H9 (cell line): ENCODE results near the gene SETD3. TPM values are rescaled to one million over a fixed set of nuclear protein-coding genes. Genes with fewer than 3 reads are reported as not detected.

Experiments
- DNase-seq: peaks from one replicate; pipeline ENCODE4 v3.0.0-alpha.2; 2017
- H2AFZ ChIP-seq: one replicate; pipeline ENCODE4 v1.6.1; 2013; ENCODE audit warnings: mild to moderate bottlenecking, low read length, control low read depth, moderate library complexity
- H2AK5ac ChIP-seq: 2 replicates; pipeline ENCODE4 v1.6.1; 2013; ENCODE audit warnings: low read length, control low read depth, mixed read lengths; ENCODE audit not compliant: insufficient read length
- H2BK120ac ChIP-seq: one replicate; pipeline ENCODE4 v1.6.1; 2013; ENCODE audit warnings: low read depth, mild to moderate bottlenecking, low read length, control low read depth, inconsistent platforms; ENCODE audit not compliant: poor library complexity, severe bottlenecking
- H2BK12ac ChIP-seq: 2 replicates; pipeline ENCODE4 v1.6.1; 2013; ENCODE audit warnings: low read length, control low read depth, mixed read lengths, low read depth; ENCODE audit not compliant: insufficient read length
- H2BK15ac ChIP-seq: 2 replicates; pipeline ENCODE4 v1.6.1; 2013; ENCODE audit warnings: low read depth, low read length, control low read depth
- H2BK20ac ChIP-seq: one replicate; pipeline ENCODE4 v1.6.1; 2013; ENCODE audit warnings: low read depth, mild to moderate bottlenecking, low read length, control low read depth, inconsistent platforms; ENCODE audit not compliant: poor library complexity, severe bottlenecking
- H2BK5ac ChIP-seq: 2 replicates; pipeline ENCODE4 v1.6.1; 2013; ENCODE audit warnings: low read length, control low read depth, mixed read lengths; ENCODE audit not compliant: insufficient read length
- H3K14ac ChIP-seq: 2 replicates; pipeline ENCODE4 v1.6.1; 2013; ENCODE audit warnings: low read length, control low read depth; ENCODE audit not compliant: insufficient read depth
- H3K18ac ChIP-seq: 2 replicates; pipeline ENCODE4 v1.6.1; 2013; ENCODE audit warnings: low read depth, mild to moderate bottlenecking, mixed read lengths, low read length, control low read depth; ENCODE audit not compliant: insufficient read length
- H3K23ac ChIP-seq: 2 replicates; pipeline ENCODE4 v1.6.1; 2013; ENCODE audit warnings: low read length, control low read depth, mixed read lengths, low read depth; ENCODE audit not compliant: insufficient read length
- H3K23me2 ChIP-seq: 2 replicates; pipeline ENCODE4 v1.6.1; 2013; ENCODE audit warnings: low read depth, mild to moderate bottlenecking, mixed read lengths, low read length, control low read depth; ENCODE audit not compliant: insufficient read length, poor library complexity, severe bottlenecking
- H3K27ac ChIP-seq: 2 replicates; pipeline ENCODE4 v1.5.1; 2013; ENCODE audit warnings: low read length, control low read depth, mixed read lengths, low read depth; ENCODE audit not compliant: insufficient read length
- H3K27me3 ChIP-seq: 2 replicates; pipeline ENCODE4 v1.6.1; 2013; ENCODE audit warnings: low read length, control low read depth, inconsistent platforms; ENCODE audit not compliant: insufficient read depth
- H3K4ac ChIP-seq: 2 replicates; pipeline ENCODE4 v1.6.1; 2013; ENCODE audit warnings: low read depth, mild to moderate bottlenecking, control low read depth, inconsistent platforms, low read length, moderate library complexity
- H3K4me1 ChIP-seq: 2 replicates; pipeline ENCODE4 v1.6.1; 2013; ENCODE audit warnings: low read length, control low read depth, inconsistent platforms; ENCODE audit not compliant: insufficient read depth
- H3K4me2 ChIP-seq: 2 replicates; pipeline ENCODE4 v1.6.1; 2013; ENCODE audit warnings: low read length, control low read depth, mixed read lengths; ENCODE audit not compliant: insufficient read length, insufficient read depth
- H3K56ac ChIP-seq: 2 replicates; pipeline ENCODE4 v1.6.1; 2013; ENCODE audit warnings: low read depth, mild to moderate bottlenecking, mixed read lengths, low read length, control low read depth; ENCODE audit not compliant: insufficient read length
- H3K79me1 ChIP-seq: 2 replicates; pipeline ENCODE4 v1.6.1; 2013; ENCODE audit warnings: low read depth, mild to moderate bottlenecking, moderate library complexity, low read length, control low read depth, inconsistent platforms; ENCODE audit not compliant: insufficient read depth, poor library complexity, severe bottlenecking
- H3K79me2 ChIP-seq: 2 replicates; pipeline ENCODE4 v1.6.1; 2013; ENCODE audit warnings: low read length, control low read depth, inconsistent platforms; ENCODE audit not compliant: insufficient read depth
- H3K9ac ChIP-seq: 2 replicates; pipeline ENCODE4 v1.6.1; 2013; ENCODE audit warnings: low read length, control low read depth, mixed read lengths; ENCODE audit not compliant: insufficient read length; ENCODE audit errors: extremely low read depth
- H3K9me3 ChIP-seq: one replicate; pipeline ENCODE4 v1.6.1; 2013; ENCODE audit warnings: low read depth, low read length, inconsistent platforms; ENCODE audit not compliant: control insufficient read depth
- H3T11ph ChIP-seq: one replicate; pipeline ENCODE4 v1.6.1; 2013; ENCODE audit warnings: mild to moderate bottlenecking, low read length, control low read depth, inconsistent platforms
- H4K20me1 ChIP-seq: one replicate; pipeline ENCODE4 v1.6.1; 2013; ENCODE audit not compliant: control insufficient read depth, insufficient read length, insufficient read depth
- H4K5ac ChIP-seq: 2 replicates; pipeline ENCODE4 v1.6.1; 2013; ENCODE audit warnings: low read depth, mild to moderate bottlenecking, mixed read lengths, low read length, control low read depth; ENCODE audit not compliant: insufficient read length
- H4K8ac ChIP-seq: replicated peaks from 2 replicates; pipeline ENCODE4 v1.6.1; 2013; ENCODE audit warnings: low read length, control low read depth, mixed read lengths, low read depth; ENCODE audit not compliant: insufficient read length
- H4K91ac ChIP-seq: 2 replicates; pipeline ENCODE4 v1.6.1; 2013; ENCODE audit warnings: low read depth, mild to moderate bottlenecking, moderate library complexity, mixed read lengths, low read length, control low read depth; ENCODE audit not compliant: insufficient read length
- H3K27ac Mint-ChIP-seq, 3 experiments: 2 replicates in 2 of 3; 3 replicates in 1 of 3; pipeline ENCODE4 v1.8.0; 2020 to 2021; ENCODE audit warnings: mixed read lengths in 3 of 3, mild to moderate bottlenecking in 1 of 3, moderate library complexity in 1 of 3
- H3K27me3 Mint-ChIP-seq: 2 replicates; pipeline ENCODE4 v1.8.0; 2021; ENCODE audit warnings: low read depth, mild to moderate bottlenecking, moderate library complexity, mixed read lengths
- H3K36me3 Mint-ChIP-seq, 3 experiments: 2 replicates in 2 of 3; 3 replicates in 1 of 3; pipeline ENCODE4 v1.8.0; 2020 to 2021; ENCODE audit warnings: low read depth in 3 of 3, mixed read lengths in 3 of 3; ENCODE audit not compliant: insufficient read depth in 1 of 3
- H3K4me1 Mint-ChIP-seq, 2 experiments: 2 replicates each; pipeline ENCODE4 v1.8.0; 2020; ENCODE audit warnings: mixed read lengths in 2 of 2
- H3K4me3 Mint-ChIP-seq, 2 experiments: 2 replicates in 1 of 2; 3 replicates in 1 of 2; pipeline ENCODE4 v1.8.0; 2020 to 2021; ENCODE audit warnings: mild to moderate bottlenecking in 2 of 2, mixed read lengths in 2 of 2, moderate library complexity in 1 of 2
- H3K9me3 Mint-ChIP-seq, 2 experiments: 2 replicates in 1 of 2; 3 replicates in 1 of 2; pipeline ENCODE4 v1.8.0; 2020; ENCODE audit warnings: mild to moderate bottlenecking in 2 of 2, mixed read lengths in 2 of 2, moderate library complexity in 1 of 2
- WGBS: extraction: QIAGEN DNeasy Blood & Tissue Kit; methylation state at CpG from one replicate; pipeline ENCODE4 v1.1.7; 2013; ENCODE audit warnings: missing lambda C conversion rate, low lambda C conversion rate, mixed read lengths; ENCODE audit not compliant: insufficient read length; ENCODE audit errors: extremely low coverage; 5-methylcytosine and 5-hydroxymethylcytosine counted together
- total RNA-seq: library from RNA; stranded (reverse); gene quantifications from 2 replicates; pipeline ENCODE4 v1.2.1, GENCODE V29; 2021
- TF ChIP-seq, protein P1 (sequence below): fragments of 200-600 bp; sonication (generic); conservative IDR thresholded peaks from 3 replicates; pipeline ENCODE4 v1.8.0; 2021; ENCODE audit warnings: antibody characterized with exemption, mild to moderate bottlenecking

Gene SETD3
- total RNA-seq, 1 experiment from 2014 or later = 56.7 TPM

DNA sequence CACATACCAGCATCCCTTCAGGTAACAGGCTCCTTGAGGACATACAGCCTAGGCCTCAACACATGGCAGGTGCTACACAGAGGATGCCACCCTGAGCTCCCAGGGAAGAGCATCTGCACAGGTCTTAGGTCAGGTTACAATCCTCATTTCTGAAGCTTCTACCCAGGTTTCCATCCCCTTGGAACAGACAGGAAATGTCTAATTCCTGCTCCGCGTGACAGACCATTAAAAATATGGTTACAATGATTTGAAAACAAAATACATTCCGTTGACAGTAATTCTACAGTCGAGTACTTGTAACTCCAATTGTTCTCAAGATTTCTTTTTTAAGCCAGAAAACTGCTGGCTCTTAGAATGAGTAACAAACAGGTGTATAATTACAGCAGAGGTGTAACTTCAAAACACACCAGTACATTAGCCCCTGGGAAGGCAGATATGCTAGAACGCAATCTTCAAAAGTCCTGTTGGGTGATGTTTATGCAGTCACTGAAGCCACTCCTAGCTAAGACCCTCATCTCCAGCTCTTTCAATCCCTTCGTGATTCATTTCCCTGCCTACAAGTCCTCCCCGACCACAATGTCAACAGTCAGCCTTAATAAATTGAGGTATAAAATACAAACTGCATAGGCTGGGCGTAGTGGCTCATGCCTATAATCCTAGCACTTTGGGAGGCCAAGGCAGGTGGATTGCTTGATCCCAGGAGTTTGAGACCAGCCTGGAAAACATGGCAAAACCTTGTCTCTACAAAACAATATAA lies 11.6 kb downstream of the SETD3 start:
- H3K27ac ChIP-seq = no peak overlapping the region

More for the DNA sequence above, 11.6 kb downstream of the SETD3 start:
- Histone ChIP-seq H3K23ac (no peak overlapping the region), H4K91ac (no peak overlapping the region), H4K20me1 (no peaks in the 10 kb centered on the region), H3T11ph (no peak overlapping the region), H3K4me2 (no peak overlapping the region), H2BK5ac (no peak overlapping the region), H2BK12ac (no peak overlapping the region), H3K56ac (no peak overlapping the region), H2AFZ (no peak overlapping the region), H3K18ac (no peak overlapping the region), H3K9me3 (no peaks in the 10 kb centered on the region), H4K5ac (no peak overlapping the region), H3K79me2 (peaks cover 35% of the 10 kb centered on the region; the same call in 1 of the 2 replicates), H3K27me3 (no peaks in the 10 kb centered on the region), H3K23me2 (no peaks in the 10 kb centered on the region), H2BK15ac (no peak overlapping the region), H2BK120ac (no peak overlapping the region), H3K14ac (no peak overlapping the region), H3K4me1 (peaks cover 2% of the 10 kb centered on the region; the same call in 1 of the 2 replicates), H3K4ac (no peak overlapping the region), H2BK20ac (no peak overlapping the region), H3K9ac (no peak overlapping the region), H2AK5ac (no peak overlapping the region), H3K79me1 (peaks cover 11% of the 10 kb centered on the region), H4K8ac (no peak overlapping the region)
- Mint-ChIP-seq H3K9me3 (no peaks in the 10 kb centered on the region), H3K4me3 (no peak overlapping the region), H3K36me3 (peaks cover 0 to 11% (median 9%) of the 10 kb centered on the region in 3 experiments; a peak in 3 of 7 replicates), H3K27ac (peak overlapping the region in 1 of 3 experiments; percentile 59; a peak in 2 of 7 replicates), H3K4me1 (peaks cover 32 to 33% of the 10 kb centered on the region in 2 experiments), H3K27me3 (no peaks in the 10 kb centered on the region)
- WGBS = no CpG with 5 or more reads among the region's 8 CpGs
- TF ChIP-seq, protein P1, sequence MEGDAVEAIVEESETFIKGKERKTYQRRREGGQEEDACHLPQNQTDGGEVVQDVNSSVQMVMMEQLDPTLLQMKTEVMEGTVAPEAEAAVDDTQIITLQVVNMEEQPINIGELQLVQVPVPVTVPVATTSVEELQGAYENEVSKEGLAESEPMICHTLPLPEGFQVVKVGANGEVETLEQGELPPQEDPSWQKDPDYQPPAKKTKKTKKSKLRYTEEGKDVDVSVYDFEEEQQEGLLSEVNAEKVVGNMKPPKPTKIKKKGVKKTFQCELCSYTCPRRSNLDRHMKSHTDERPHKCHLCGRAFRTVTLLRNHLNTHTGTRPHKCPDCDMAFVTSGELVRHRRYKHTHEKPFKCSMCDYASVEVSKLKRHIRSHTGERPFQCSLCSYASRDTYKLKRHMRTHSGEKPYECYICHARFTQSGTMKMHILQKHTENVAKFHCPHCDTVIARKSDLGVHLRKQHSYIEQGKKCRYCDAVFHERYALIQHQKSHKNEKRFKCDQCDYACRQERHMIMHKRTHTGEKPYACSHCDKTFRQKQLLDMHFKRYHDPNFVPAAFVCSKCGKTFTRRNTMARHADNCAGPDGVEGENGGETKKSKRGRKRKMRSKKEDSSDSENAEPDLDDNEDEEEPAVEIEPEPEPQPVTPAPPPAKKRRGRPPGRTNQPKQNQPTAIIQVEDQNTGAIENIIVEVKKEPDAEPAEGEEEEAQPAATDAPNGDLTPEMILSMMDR = no peak
- no peak for DNase-seq
